Body of pancreas (tissue), 4 donors: Measurements from ENCODE around the gene SFXN3.

Experiments used
- POLR2A ChIP-seq, 3 donors: fragments of 450-650 bp; IDR thresholded peaks; one replicate each; pipeline ENCODE4 v1.6.1; 2016; ENCODE audit warnings: antibody characterized with exemption in 3 of 3, mild to moderate bottlenecking in 2 of 3
- TF ChIP-seq, protein P1 (sequence below), 7 experiments: fragments of 450-650 bp in 4 of 7; fragments of 200-600 bp in 3 of 7; sonication (generic) in 3 of 7; IDR thresholded peaks; one replicate each; pipeline ENCODE4 v1.5.1; 2016 to 2019; ENCODE audit warnings: antibody characterized with exemption in 7 of 7

DNA sequence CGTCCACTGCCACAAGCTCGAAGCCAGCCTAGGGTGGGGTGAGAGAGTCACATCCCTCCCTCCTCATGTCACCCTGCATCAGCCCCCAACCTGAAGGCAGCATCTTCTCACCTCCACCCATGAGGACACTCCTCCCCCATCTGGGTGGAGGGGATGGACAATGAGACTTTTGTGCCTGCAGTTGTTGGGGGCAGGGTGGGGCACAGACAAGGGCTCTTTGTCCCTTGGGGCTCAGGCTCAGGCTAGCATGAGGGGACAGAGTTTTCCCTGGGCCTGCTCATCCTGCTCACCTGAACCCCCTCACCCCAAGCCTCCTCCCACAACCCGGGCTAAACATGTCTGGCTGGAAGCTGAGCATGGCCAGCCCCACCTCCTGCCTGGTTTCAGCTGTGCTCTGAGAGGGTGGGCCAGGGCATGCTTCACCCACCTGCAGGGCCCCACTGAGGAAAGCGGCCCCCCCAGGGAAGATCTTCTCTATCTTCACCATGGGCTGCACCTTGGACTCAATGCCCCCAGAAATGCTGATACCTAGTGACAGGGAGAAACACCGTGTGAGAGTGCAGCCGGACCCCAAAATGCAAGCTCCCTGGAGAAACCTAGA is 22.1 kb upstream of the SFXN3 start:
- TF ChIP-seq, protein P1, sequence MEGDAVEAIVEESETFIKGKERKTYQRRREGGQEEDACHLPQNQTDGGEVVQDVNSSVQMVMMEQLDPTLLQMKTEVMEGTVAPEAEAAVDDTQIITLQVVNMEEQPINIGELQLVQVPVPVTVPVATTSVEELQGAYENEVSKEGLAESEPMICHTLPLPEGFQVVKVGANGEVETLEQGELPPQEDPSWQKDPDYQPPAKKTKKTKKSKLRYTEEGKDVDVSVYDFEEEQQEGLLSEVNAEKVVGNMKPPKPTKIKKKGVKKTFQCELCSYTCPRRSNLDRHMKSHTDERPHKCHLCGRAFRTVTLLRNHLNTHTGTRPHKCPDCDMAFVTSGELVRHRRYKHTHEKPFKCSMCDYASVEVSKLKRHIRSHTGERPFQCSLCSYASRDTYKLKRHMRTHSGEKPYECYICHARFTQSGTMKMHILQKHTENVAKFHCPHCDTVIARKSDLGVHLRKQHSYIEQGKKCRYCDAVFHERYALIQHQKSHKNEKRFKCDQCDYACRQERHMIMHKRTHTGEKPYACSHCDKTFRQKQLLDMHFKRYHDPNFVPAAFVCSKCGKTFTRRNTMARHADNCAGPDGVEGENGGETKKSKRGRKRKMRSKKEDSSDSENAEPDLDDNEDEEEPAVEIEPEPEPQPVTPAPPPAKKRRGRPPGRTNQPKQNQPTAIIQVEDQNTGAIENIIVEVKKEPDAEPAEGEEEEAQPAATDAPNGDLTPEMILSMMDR (IDR thresholded peaks at IDR 0.05): no peak
- no peak for TF ChIP-seq POLR2A (IDR thresholded peaks at IDR 0.05)
